Measurements from ENCODE around the gene PNPLA7.

DNA sequence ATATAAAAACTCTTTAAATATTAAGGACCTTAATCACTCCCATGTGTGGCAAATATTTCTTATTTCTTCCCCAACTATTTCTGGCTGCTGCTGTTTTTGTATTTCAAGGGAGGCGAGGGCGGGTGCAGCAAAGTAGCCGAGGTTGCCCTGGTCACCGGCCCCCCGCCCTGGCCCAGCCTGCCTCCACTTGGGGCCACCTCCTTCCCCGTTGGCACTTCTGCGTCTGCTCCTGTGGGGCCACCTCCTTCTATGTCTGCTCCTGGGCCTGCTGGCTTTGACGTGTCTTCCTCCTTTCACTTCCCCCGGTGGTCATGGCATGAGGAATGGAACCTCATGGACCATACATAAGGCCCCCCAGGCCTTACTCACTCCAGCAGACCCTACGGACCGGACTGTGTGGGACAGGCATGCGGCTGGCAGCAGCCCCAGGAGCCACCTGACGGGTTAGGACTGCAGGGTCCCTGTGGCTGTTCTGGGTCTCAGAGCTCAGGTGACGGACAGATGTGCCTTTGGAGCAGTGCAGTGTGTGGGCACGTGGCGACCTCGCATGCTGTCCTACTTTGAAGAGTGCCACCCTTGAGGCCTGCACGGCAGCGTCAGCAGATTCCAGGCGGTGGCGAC, 103.2 kb downstream of the PNPLA7 start:
- TF ChIP-seq EZH2 (IDR thresholded peaks at IDR 0.05), result no peak
- no peak; the same call in 1 of the 2 replicates for TF ChIP-seq POLR2AphosphoS5 (IDR thresholded peaks at IDR 0.05; ENCODE audit: borderline replicate concordance, low read depth, low read length)

Data from SK-N-MC (cell line).